ENCODE results near the gene ABTB1.

DNA sequence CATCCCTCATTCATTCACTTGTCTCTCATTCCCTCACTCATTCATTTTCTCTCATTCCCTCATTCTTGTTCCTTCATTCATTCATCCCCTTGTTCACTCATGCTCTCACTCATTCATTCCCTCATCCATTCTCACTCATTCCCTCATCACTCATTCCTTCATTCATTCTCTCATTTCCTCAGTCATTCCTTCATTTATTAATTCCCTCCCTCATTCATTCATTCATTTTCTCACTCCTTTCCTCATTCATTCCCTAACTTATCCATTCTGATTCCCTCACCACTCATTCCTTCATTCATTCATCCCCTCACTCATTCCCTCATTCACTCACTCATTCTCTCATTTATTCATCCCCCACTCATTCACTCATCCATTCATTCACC lies 13.8 kb downstream of the ABTB1 start:
- no peak for TF ChIP-seq EZH2phosphoT487 (IDR thresholded peaks at IDR 0.05; ENCODE audit: borderline replicate concordance, low read depth, low read length)
- TF ChIP-seq, protein P1, sequence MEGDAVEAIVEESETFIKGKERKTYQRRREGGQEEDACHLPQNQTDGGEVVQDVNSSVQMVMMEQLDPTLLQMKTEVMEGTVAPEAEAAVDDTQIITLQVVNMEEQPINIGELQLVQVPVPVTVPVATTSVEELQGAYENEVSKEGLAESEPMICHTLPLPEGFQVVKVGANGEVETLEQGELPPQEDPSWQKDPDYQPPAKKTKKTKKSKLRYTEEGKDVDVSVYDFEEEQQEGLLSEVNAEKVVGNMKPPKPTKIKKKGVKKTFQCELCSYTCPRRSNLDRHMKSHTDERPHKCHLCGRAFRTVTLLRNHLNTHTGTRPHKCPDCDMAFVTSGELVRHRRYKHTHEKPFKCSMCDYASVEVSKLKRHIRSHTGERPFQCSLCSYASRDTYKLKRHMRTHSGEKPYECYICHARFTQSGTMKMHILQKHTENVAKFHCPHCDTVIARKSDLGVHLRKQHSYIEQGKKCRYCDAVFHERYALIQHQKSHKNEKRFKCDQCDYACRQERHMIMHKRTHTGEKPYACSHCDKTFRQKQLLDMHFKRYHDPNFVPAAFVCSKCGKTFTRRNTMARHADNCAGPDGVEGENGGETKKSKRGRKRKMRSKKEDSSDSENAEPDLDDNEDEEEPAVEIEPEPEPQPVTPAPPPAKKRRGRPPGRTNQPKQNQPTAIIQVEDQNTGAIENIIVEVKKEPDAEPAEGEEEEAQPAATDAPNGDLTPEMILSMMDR (conservative IDR thresholded peaks at IDR 0.05; ENCODE audit: low read length): no peak

Measured in OCI-LY7 (cell line).